CD4-positive, alpha-beta T cell treated with Interferon alpha-2 for 1 hour (primary cell): Measurements from ENCODE around the gene GYS2.
A peak's percentile ranks its signal among the peaks of the same experiment; 100 is the strongest.

Experiments used
- DNase-seq, 2 donors: peaks; one replicate each; pipeline ENCODE4 v3.0.0-alpha.2; 2020 to 2022

Gene GYS2

GRCh38 chr12:21551841-21552465, 52.7 kb downstream of the GYS2 start:
- no peak for DNase-seq

GRCh38 chr12:21547437-21547836, 57.2 kb downstream of the GYS2 start:
- DNase-seq = no peak

GRCh38 chr12:21546716-21547115, 57.9 kb downstream of the GYS2 start:
- no peak for DNase-seq

GRCh38 chr12:21545557-21545956, 59.1 kb downstream of the GYS2 start:
- no peak for DNase-seq

- no peak for DNase-seq
Observed at GRCh38 chr12:21543151-21543550, 61.5 kb downstream of the GYS2 start.

- no peak for DNase-seq
Observed at GRCh38 chr12:21542403-21542802, 62.2 kb downstream of the GYS2 start.

- no peak for DNase-seq
Observed at GRCh38 chr12:21541773-21542172, 62.9 kb downstream of the GYS2 start.

GRCh38 chr12:21539797-21540196, 64.8 kb downstream of the GYS2 start:
- no peak for DNase-seq

GRCh38 chr12:21538061-21538653, 66.5 kb downstream of the GYS2 start:
- no peak for DNase-seq

GRCh38 chr12:21529456-21529855, 75.2 kb downstream of the GYS2 start:
- DNase-seq = no peak

- no peak for DNase-seq
Observed at GRCh38 chr12:21528953-21529352, 75.7 kb downstream of the GYS2 start.

- peak; percentile 30 to 58 for DNase-seq
Observed at GRCh38 chr12:21527451-21528180, 77.0 kb downstream of the GYS2 start.

GRCh38 chr12:21526721-21527345, 77.8 kb downstream of the GYS2 start:
- no peak for DNase-seq

- DNase-seq = no peak
Observed at GRCh38 chr12:21526053-21526452, 78.6 kb downstream of the GYS2 start, which contains the start of gene SPX. SPX (plus strand) TSS chr12:21526296; CDS start chr12:21526473, 177 bp downstream.

GRCh38 chr12:21523148-21523547, 81.5 kb downstream of the GYS2 start:
- no peak for DNase-seq

- DNase-seq = no peak
Observed at GRCh38 chr12:21521541-21521940, 83.1 kb downstream of the GYS2 start.

- no peak for DNase-seq
Observed at GRCh38 chr12:21518451-21518850, 86.2 kb downstream of the GYS2 start.

GRCh38 chr12:21516281-21516680, 88.4 kb downstream of the GYS2 start:
- no peak for DNase-seq

- DNase-seq = peak in 1 of 2 donors; percentile 65
Observed at GRCh38 chr12:21509768-21510167, 94.9 kb downstream of the GYS2 start.

- no peak for DNase-seq
Observed at GRCh38 chr12:21507849-21508248, 96.8 kb downstream of the GYS2 start.

GRCh38 chr12:21505888-21506287, 98.8 kb downstream of the GYS2 start:
- DNase-seq = no peak

- no peak for DNase-seq
Observed at GRCh38 chr12:21502872-21503271, 101.8 kb downstream of the GYS2 start.

GRCh38 chr12:21502164-21502496, 102.5 kb downstream of the GYS2 start:
- peak; percentile 1 to 41 for DNase-seq
